Effector memory CD4-positive, alpha-beta T cell (primary cell): Measurements from ENCODE around the gene MYADM.
A peak's percentile ranks its signal among the peaks of the same experiment; 100 is the strongest.

Experiments used
- DNase-seq, 3 donors: peaks; one replicate each; pipeline ENCODE4 v3.0.0-alpha.2; 2020
- H3K27ac ChIP-seq: 2 replicates; pipeline ENCODE4 v1.7.0; 2013; ENCODE audit warnings: mild to moderate bottlenecking, low read length, moderate library complexity; ENCODE audit not compliant: insufficient read depth, poor library complexity, severe bottlenecking
- H3K27me3 ChIP-seq: replicated peaks from 2 replicates; pipeline ENCODE4 v1.7.0; 2013; ENCODE audit warnings: mild to moderate bottlenecking, low read length; ENCODE audit not compliant: insufficient read depth, control insufficient read depth, poor library complexity, severe bottlenecking
- H3K36me3 ChIP-seq: 2 replicates; pipeline ENCODE4 v1.7.0; 2013; ENCODE audit warnings: mild to moderate bottlenecking, low read length, moderate library complexity; ENCODE audit not compliant: control insufficient read depth, insufficient read depth
- H3K4me1 ChIP-seq: 2 replicates; pipeline ENCODE4 v1.7.0; 2013; ENCODE audit warnings: low read length, mild to moderate bottlenecking; ENCODE audit not compliant: control insufficient read depth, insufficient read depth, poor library complexity, severe bottlenecking
- H3K4me3 ChIP-seq: 2 replicates; pipeline ENCODE4 v1.7.0; 2013; ENCODE audit warnings: low read length, low read depth, mild to moderate bottlenecking; ENCODE audit not compliant: insufficient read depth, poor library complexity, severe bottlenecking
- H3K9me3 ChIP-seq: 2 replicates; pipeline ENCODE4 v1.7.0; 2013; ENCODE audit warnings: mild to moderate bottlenecking, low read length, moderate library complexity; ENCODE audit not compliant: control insufficient read depth

MYADM gene

DNA sequence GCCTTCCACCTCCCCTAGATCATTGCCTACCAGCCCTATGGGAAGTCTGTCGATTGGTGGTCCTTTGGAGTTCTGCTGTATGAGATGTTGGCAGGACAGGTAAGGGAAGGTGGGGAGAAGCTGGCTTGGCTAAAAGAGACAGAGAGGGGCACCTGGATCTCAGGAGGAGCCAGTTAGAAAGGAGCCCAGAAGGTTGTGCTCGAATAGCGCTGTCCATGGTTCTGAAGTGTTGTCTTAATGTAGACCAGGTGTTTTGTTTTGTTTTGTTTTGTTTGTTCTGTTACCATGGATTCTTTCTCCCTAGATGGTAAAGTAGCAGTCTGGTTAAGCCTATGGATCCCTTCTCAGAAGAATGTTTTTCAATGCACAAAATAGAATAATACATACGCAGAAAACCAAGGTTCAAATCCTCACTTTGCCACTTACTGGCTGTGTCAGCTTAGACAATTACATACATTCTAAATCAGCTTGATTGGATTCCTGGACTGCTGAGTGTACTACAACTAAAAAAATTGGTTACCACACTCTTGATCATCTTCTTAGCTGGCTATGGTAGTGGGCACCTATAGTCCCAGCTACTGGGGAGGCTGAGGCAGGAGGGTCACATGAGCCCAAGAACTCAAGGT, 35.5 kb downstream of the MYADM start:
- DNase-seq = peak in 1 of 3 donors; percentile 20
- Histone ChIP-seq H3K9me3 (no peaks in the 10 kb centered on the region), H3K27me3 (peaks cover 29% of the 10 kb centered on the region)

DNA sequence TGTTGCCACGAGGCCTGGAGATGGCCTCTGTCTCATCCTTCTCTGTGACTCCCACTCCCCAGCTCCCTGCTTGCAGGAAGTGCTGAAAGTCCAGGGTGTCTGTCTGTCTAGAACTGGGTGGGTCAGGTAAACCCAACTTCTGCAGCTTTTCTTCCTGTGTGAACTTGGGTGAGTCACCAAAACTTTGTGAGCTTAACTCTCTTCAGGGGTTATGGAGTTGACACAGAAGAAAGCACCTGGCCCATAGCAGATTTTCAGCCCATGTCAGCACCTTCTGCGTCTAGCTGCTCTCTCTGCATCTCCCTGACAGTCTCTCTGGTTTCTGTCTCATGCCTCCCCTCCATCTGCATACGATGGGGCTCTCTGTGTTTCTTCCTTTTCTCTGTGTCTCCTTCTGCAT, 37.2 kb downstream of the MYADM start:
- no peak for DNase-seq
- H3K27me3 ChIP-seq = peaks cover 37% of the 10 kb centered on the region

More for the DNA sequence above, 35.5 kb downstream of the MYADM start:
- H3K4me1 ChIP-seq = peaks cover 1% of the 10 kb centered on the region
- H3K4me3 ChIP-seq = no peak overlapping the region
- H3K27ac ChIP-seq = no peak overlapping the region
- H3K36me3 ChIP-seq = no peaks in the 10 kb centered on the region

DNA sequence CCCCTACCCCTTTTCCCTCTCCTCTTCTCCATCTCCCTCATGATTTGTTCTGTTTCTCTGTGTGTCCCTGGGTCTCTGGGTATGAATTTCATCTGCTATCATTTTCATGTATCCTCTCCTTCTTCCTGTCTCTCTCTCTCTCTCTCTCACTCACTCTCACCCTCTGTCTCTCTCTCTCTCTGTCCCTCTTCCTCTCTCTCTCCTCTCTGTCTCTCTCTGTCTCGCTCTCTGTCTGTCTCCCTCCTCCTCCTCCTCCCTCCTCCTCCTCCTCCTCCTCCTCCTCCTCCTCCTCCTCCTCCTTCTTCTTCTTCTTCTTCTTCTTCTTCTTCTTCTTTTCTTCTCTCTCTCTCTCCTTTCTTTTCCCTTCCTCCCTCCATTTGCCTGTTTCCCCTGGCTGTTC, 38.1 kb downstream of the MYADM start:
- no peak for DNase-seq
- H3K27ac ChIP-seq = no peak overlapping the region
- no peaks in the 10 kb centered on the region for H3K9me3 ChIP-seq
- no peaks in the 10 kb centered on the region for H3K36me3 ChIP-seq
- no peak overlapping the region for H3K4me3 ChIP-seq
- peaks cover 46% of the 10 kb centered on the region for H3K27me3 ChIP-seq
- H3K4me1 ChIP-seq = peaks cover 13% of the 10 kb centered on the region

More for the DNA sequence above, 37.2 kb downstream of the MYADM start:
- no peak overlapping the region for H3K27ac ChIP-seq
- no peak overlapping the region for H3K4me3 ChIP-seq
- peaks cover 13% of the 10 kb centered on the region for H3K4me1 ChIP-seq
- no peaks in the 10 kb centered on the region for H3K9me3 ChIP-seq
- no peaks in the 10 kb centered on the region for H3K36me3 ChIP-seq

DNA sequence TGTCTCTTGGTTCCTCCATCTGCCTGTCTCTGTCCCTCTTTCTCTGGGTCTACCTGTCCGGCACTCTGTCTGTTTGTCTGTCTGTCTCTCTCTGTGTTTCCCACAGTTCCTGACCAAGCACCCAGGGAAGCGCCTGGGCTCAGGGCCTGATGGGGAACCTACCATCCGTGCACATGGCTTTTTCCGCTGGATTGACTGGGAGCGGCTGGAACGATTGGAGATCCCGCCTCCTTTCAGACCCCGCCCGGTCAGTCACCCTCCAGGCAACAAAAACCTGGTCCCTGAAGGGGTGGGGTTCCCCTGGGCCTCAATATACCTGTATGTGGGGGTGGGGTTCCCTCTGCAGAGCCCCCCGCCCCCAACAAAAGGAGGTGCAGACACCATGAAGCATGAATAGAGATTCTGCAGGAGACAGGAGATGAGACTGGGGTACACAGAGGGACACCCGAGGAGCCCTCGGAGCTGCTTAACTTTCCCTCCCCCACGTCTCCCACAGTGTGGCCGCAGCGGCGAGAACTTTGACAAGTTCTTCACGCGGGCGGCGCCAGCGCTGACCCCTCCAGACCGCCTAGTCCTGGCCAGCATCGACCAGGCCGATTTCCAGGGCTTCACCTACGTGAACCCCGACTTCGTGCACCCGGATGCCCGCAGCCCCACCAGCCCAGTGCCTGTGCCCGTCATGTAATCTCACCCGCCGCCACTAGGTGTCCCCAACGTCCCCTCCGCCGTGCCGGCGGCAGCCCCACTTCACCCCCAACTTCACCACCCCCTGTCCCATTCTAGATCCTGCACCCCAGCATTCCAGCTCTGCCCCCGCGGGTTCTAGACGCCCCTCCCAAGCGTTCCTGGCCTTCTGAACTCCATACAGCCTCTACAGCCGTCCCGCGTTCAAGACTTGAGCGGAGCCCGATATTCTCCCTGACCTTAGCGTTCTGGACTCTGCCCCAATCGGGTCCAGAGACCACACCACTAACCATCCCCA, 38.8 kb downstream of the MYADM start:
- H3K9me3 ChIP-seq = no peaks in the 10 kb centered on the region
- DNase-seq = peak; percentile 24 to 53 (median 31)
- peaks cover 47% of the 10 kb centered on the region for H3K27me3 ChIP-seq
- H3K4me3 ChIP-seq = no peak overlapping the region
- H3K4me1 ChIP-seq = peaks cover 13% of the 10 kb centered on the region
- H3K36me3 ChIP-seq = no peaks in the 10 kb centered on the region
- no peak overlapping the region for H3K27ac ChIP-seq

DNA sequence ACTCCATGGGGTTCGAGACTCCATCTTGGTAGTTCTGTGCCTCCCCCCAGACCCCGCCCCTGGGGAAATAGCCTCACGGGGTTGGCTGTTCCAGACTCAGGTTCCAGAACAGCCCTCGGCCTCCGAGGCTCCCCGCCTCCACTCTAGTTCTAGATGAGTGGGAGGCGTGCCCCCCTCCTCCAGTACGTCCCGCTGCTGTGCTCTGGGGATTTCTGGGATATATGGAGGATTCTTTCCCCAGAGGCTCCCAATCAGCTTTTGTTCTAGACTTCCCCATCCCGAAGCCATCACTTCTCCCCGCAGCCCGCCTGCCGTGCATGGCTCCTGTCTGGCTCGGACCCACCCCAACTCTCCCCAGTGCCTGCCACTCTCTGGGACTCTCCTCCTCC, 39.5 kb downstream of the MYADM start:
- Histone ChIP-seq H3K4me3 (no peak overlapping the region), H3K36me3 (no peaks in the 10 kb centered on the region), H3K4me1 (peaks cover 13% of the 10 kb centered on the region), H3K27ac (no peak overlapping the region), H3K9me3 (no peaks in the 10 kb centered on the region), H3K27me3 (peaks cover 47% of the 10 kb centered on the region)
- no peak for DNase-seq

DNA sequence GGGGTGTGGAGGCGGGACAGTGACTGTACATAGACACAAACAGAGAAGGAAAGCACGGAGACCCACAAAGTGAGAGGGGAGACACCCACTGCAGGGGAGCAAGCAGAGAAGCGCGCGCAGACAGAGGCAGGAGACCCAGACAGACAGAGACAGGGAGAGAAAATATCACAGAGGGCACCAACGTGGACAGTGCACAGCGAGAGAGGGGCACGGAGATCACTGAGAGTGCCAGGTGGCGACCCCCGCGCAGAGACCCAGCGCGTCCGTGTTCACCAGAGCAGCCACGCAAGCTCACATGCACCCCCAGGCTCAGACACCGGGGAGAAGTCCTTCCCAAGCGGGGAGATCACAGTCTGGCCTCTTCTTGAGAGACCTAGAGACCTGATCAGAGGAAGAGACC, 40.0 kb downstream of the MYADM start:
- Histone ChIP-seq H3K36me3 (no peaks in the 10 kb centered on the region), H3K9me3 (no peaks in the 10 kb centered on the region), H3K27ac (no peak overlapping the region), H3K4me1 (peaks cover 13% of the 10 kb centered on the region), H3K4me3 (no peak overlapping the region), H3K27me3 (peaks cover 47% of the 10 kb centered on the region)
- DNase-seq = no peak

DNA sequence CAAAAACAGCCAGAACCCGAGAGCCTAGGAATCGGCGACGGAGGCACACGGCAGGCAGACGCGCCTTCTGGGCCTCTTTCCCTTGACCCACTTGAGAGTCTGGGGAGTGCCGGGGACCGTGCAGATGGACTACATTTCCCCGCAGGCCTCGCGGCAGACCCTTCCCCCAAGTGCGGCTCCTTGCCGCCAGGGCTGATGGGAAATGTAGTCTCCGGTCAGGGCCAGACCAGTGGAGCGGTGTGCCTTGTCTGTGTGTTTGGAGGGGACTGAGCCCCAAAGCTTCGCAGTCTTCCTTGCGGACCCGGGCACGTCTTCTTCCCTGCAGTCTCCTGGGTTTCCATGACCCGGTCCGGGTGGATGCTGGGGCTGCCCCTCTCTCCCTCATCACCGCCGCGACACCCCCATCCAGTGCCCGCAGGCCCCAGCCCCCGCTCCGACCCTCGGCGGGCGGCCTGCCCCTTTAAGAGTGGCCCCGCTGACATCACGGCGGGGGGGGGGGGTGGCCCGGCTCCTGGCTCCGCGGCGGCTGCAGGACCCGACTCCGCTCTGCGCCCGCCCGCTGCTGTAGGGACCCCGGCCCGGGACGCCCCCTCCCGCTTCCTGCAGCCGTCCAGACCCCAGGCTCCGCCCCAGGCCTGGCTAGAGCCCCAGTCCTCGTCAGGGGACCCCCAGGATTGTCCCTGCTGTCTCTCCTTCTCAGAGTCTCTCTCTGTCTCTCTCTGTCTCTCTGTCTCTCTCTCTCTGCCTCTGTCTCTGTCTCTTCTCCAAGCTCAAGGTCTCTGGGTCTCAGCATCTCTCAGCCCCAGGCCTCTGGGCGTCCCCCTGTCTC, 40.6 kb downstream of the MYADM start:
- DNase-seq = peak in 1 of 3 donors; percentile 12
- Histone ChIP-seq H3K36me3 (no peaks in the 10 kb centered on the region), H3K4me1 (peaks cover 13% of the 10 kb centered on the region), H3K9me3 (no peaks in the 10 kb centered on the region), H3K4me3 (no peak overlapping the region), H3K27me3 (peaks cover 50% of the 10 kb centered on the region), H3K27ac (no peak overlapping the region)

DNA sequence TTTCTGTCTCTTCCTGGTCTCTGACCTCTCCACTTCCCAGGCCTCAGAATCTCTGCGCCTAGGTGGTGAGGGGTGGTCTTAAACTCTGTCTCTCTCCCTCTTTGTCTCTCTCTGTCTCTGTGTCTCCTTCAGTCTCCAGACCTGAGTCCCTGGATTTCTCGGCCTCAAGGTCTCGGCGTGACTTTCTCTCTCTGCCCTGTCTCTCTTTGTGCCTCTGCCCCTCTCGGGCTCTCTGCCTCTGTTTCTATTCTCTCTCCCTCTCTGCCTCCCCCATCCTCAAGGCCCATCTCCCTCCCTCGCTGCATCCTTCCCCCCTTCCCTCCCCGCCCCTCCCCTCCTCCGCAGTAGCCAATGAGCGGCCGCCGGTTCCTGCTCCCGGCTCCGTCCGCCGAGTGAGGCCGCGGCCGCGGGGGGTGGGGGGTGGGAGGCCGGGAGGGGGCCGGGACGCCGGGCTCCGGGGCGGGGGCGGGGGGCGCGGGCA, 41.3 kb downstream of the MYADM start, which contains the start of gene CACNG7:
Gene CACNG7 (plus strand): TSS at position 344 of the 481 bp plus-strand sequence. CDS start 3,554 bp downstream, outside the sequence.
- H3K4me1 ChIP-seq = peaks cover 13% of the 10 kb centered on the region
- no peak within 1 kb of the TSS for H3K4me3 ChIP-seq
- H3K27ac ChIP-seq = no peak within 1 kb of the TSS
- DNase-seq = no peak
- peaks cover 50% of the 10 kb centered on the region for H3K27me3 ChIP-seq
- no peaks in the 10 kb centered on the region for H3K36me3 ChIP-seq
- no peaks in the 10 kb centered on the region for H3K9me3 ChIP-seq

DNA sequence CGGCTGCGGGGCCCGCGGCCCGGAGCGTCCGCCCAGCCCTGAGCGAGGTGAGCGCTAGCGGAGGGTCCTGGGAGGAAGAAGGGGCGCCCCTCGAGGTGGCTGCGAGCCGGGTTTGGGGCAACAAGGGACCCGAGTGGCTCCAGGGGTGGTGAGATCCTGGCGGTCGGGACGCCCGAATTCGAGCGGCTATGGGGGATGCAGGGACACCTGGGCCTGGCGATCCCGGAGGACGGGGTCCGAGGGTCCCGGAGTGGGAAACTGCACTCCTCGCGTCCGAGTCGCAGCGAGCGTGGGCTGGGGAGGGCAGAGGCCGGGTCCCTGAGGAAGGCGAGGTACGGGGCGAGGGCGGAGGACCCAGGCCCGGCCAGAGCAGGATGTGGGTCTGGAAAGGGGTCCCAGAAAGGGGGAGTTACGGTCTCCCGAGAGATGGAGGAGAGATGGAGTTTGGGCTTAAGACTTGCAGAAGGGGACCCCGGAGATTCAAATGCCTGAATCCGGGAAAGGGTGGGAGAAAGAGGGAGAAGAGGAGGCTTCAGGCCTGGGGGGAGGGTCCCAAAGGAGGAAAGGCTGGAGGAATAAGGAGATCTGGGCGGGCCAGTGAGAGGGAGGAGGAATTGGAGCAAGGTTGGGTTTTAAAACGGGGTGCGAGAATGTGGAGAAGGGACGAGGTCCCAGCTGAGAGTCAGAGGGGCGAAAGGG, 41.9 kb downstream of the MYADM start:
- H3K4me3 ChIP-seq = no peak overlapping the region
- no peaks in the 10 kb centered on the region for H3K36me3 ChIP-seq
- no peak for DNase-seq
- no peak overlapping the region for H3K27ac ChIP-seq
- H3K4me1 ChIP-seq = peaks cover 13% of the 10 kb centered on the region
- no peaks in the 10 kb centered on the region for H3K9me3 ChIP-seq
- peaks cover 50% of the 10 kb centered on the region for H3K27me3 ChIP-seq
